B cell (primary cell): ENCODE measurements around the gene COX6B2.

Experiments
- EZH2 ChIP-seq: IDR thresholded peaks from 2 replicates; pipeline ENCODE4 v1.6.1; 2012; ENCODE audit warnings: borderline replicate concordance, low read depth, mild to moderate bottlenecking, moderate library complexity, low read length; ENCODE audit not compliant: insufficient read depth, poor library complexity, severe bottlenecking
- TF ChIP-seq, protein P1 (sequence below): fragments of 200-600 bp; IDR thresholded peaks from one replicate; pipeline ENCODE4 v1.8.0; 2022; ENCODE audit warnings: antibody characterized with exemption, mild to moderate bottlenecking

DNA sequence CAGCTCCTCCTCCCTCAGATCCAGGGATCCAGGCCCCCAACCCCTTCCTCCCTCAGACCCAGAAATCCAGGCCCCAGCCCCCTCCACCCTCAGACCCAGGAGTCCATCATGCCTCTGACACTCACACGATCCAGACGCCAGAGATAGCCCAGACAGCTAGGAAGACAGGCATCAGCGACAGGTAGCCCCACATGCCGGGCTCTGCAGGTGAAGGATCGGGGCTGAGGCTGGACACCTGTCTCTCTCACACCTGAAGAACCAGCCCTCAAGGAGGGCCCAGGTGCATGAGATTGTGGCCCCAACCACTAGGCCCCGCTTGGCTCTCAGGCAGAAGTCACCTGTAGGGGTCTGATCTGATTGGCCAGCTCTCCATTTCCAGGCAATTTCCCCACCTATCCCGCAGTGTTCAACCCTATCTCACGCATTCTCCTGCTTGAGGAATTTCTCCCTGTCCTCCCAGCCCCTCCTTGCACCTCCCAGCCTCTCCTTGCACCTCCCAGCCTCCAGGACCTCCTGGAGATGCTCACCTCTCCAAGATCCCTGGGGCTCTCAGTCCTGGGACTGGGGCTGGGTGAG is 33.6 kb downstream of the COX6B2 start:
- TF ChIP-seq EZH2, result no peak
- TF ChIP-seq, protein P1, sequence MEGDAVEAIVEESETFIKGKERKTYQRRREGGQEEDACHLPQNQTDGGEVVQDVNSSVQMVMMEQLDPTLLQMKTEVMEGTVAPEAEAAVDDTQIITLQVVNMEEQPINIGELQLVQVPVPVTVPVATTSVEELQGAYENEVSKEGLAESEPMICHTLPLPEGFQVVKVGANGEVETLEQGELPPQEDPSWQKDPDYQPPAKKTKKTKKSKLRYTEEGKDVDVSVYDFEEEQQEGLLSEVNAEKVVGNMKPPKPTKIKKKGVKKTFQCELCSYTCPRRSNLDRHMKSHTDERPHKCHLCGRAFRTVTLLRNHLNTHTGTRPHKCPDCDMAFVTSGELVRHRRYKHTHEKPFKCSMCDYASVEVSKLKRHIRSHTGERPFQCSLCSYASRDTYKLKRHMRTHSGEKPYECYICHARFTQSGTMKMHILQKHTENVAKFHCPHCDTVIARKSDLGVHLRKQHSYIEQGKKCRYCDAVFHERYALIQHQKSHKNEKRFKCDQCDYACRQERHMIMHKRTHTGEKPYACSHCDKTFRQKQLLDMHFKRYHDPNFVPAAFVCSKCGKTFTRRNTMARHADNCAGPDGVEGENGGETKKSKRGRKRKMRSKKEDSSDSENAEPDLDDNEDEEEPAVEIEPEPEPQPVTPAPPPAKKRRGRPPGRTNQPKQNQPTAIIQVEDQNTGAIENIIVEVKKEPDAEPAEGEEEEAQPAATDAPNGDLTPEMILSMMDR, result no peak
